ENCODE data around the gene ASB10.

Gene ASB10

GRCh38 chr7:151173386-151174245 lies 13.4 kb downstream of the ASB10 start:
- Mint-ChIP-seq H3K27ac (no peak overlapping the region), H3K27me3 (peaks cover 61 to 85% of the 10 kb centered on the region in 2 donors), H3K9me3 (peaks cover 0 to 2% of the 10 kb centered on the region in 2 donors), H3K4me1 (peaks cover 9 to 10% of the 10 kb centered on the region in 2 donors), H3K36me3 (peaks cover 3% of the 10 kb centered on the region in 2 donors), H3K4me3 (no peak overlapping the region)
- DNase-seq (no peak), ATAC-seq (replicated peaks) (no peak)

- DNase-seq = peak; percentile 60
- ATAC-seq (replicated peaks) = peak; percentile 72 to 76
- Mint-ChIP-seq H3K36me3 (peaks cover 3% of the 10 kb centered on the region in 2 donors), H3K4me3 (no peak overlapping the region), H3K27me3 (peaks cover 63 to 81% of the 10 kb centered on the region in 2 donors), H3K4me1 (peaks cover 13 to 15% of the 10 kb centered on the region in 2 donors), H3K9me3 (peaks cover 0 to 2% of the 10 kb centered on the region in 2 donors), H3K27ac (peak overlapping the region; percentile 17)
Observed at GRCh38 chr7:151172273-151173141, 14.5 kb downstream of the ASB10 start.

- ATAC-seq (replicated peaks) = no peak
- Mint-ChIP-seq H3K36me3 (peaks cover 0 to 3% of the 10 kb centered on the region in 2 donors), H3K4me3 (peak overlapping the region; percentile 24 to 75), H3K27ac (no peak overlapping the region), H3K4me1 (peaks cover 16 to 25% of the 10 kb centered on the region in 2 donors), H3K27me3 (peaks cover 43 to 64% of the 10 kb centered on the region in 2 donors), H3K9me3 (no peaks in the 10 kb centered on the region)
- DNase-seq = no peak
Observed at GRCh38 chr7:151168787-151169162, 18.3 kb downstream of the ASB10 start.

GRCh38 chr7:151168003-151168786 lies 18.9 kb downstream of the ASB10 start:
- DNase-seq (no peak), ATAC-seq (replicated peaks) (peak; percentile 78 to 79)
- Mint-ChIP-seq H3K4me3 (peak overlapping the region; percentile 24 to 75), H3K4me1 (peaks cover 16 to 25% of the 10 kb centered on the region in 2 donors), H3K36me3 (peaks cover 0 to 3% of the 10 kb centered on the region in 2 donors), H3K9me3 (no peaks in the 10 kb centered on the region), H3K27ac (no peak overlapping the region), H3K27me3 (peaks cover 37 to 60% of the 10 kb centered on the region in 2 donors)

- Mint-ChIP-seq H3K27me3 (peaks cover 29 to 52% of the 10 kb centered on the region in 2 donors), H3K9me3 (no peaks in the 10 kb centered on the region), H3K4me3 (peak within 1 kb of the TSS; percentile 58 to 75), H3K36me3 (no peaks in the 10 kb centered on the region), H3K4me1 (peaks cover 11 to 21% of the 10 kb centered on the region in 2 donors), H3K27ac (no peak within 1 kb of the TSS)
- ATAC-seq (replicated peaks) (peak; percentile 41 to 50), DNase-seq (no peak)
Observed at GRCh38 chr7:151167197-151167961, 19.7 kb downstream of the ASB10 start, which contains the start of gene GBX1. Gene GBX1, minus strand, starts transcription at chr7:151167694. Its CDS starts 146 bp downstream, at chr7:151167548.

GRCh38 chr7:151166629-151167196 lies 20.3 kb downstream of the ASB10 start:
- ATAC-seq (replicated peaks) (no peak), DNase-seq (no peak)
- Mint-ChIP-seq H3K4me3 (peak overlapping the region; percentile 58 to 71), H3K36me3 (no peaks in the 10 kb centered on the region), H3K27ac (no peak overlapping the region), H3K4me1 (peaks cover 8 to 19% of the 10 kb centered on the region in 2 donors), H3K9me3 (no peaks in the 10 kb centered on the region), H3K27me3 (peaks cover 26 to 46% of the 10 kb centered on the region in 2 donors)

GRCh38 chr7:151161757-151162156 lies 25.3 kb downstream of the ASB10 start:
- Mint-ChIP-seq H3K4me3 (no peak overlapping the region), H3K27ac (no peak overlapping the region), H3K27me3 (peaks cover 11 to 12% of the 10 kb centered on the region in 2 donors), H3K4me1 (peaks cover 3 to 5% of the 10 kb centered on the region in 2 donors), H3K36me3 (no peaks in the 10 kb centered on the region), H3K9me3 (no peaks in the 10 kb centered on the region)
- DNase-seq (no peak), ATAC-seq (replicated peaks) (no peak)

GRCh38 chr7:151157645-151158329 lies 29.3 kb downstream of the ASB10 start:
- DNase-seq = no peak
- H3K9me3 Mint-ChIP-seq = no peaks in the 10 kb centered on the region
- ATAC-seq (replicated peaks) = no peak
- no peak overlapping the region for H3K27ac Mint-ChIP-seq
- H3K4me3 Mint-ChIP-seq = no peak overlapping the region
- no peaks in the 10 kb centered on the region for H3K36me3 Mint-ChIP-seq
- H3K4me1 Mint-ChIP-seq = no peaks in the 10 kb centered on the region
- H3K27me3 Mint-ChIP-seq = peaks cover 15 to 20% of the 10 kb centered on the region in 2 donors

GRCh38 chr7:151152643-151153513 lies 34.2 kb downstream of the ASB10 start:
- Mint-ChIP-seq H3K4me1 (no peaks in the 10 kb centered on the region), H3K27me3 (peaks cover 25 to 31% of the 10 kb centered on the region in 2 donors)

GRCh38 chr7:151150388-151150787 lies 36.7 kb downstream of the ASB10 start:
- no peak overlapping the region for H3K4me3 Mint-ChIP-seq
- DNase-seq (no peak), ATAC-seq (replicated peaks) (no peak)
- no peaks in the 10 kb centered on the region for H3K9me3 Mint-ChIP-seq
- no peaks in the 10 kb centered on the region for H3K4me1 Mint-ChIP-seq
- no peaks in the 10 kb centered on the region for H3K36me3 Mint-ChIP-seq
- peaks cover 13 to 21% of the 10 kb centered on the region in 2 donors for H3K27me3 Mint-ChIP-seq
- no peak overlapping the region for H3K27ac Mint-ChIP-seq

More at GRCh38 chr7:151152643-151153513, 34.2 kb downstream of the ASB10 start:
- Mint-ChIP-seq H3K27ac (no peak overlapping the region), H3K9me3 (no peaks in the 10 kb centered on the region), H3K36me3 (no peaks in the 10 kb centered on the region), H3K4me3 (no peak overlapping the region)
- DNase-seq (no peak), ATAC-seq (replicated peaks) (no peak)

GRCh38 chr7:151148319-151149259 lies 38.5 kb downstream of the ASB10 start:
- H3K4me1 Mint-ChIP-seq = no peaks in the 10 kb centered on the region
- ATAC-seq (replicated peaks) (no peak), DNase-seq (no peak)
- H3K4me3 Mint-ChIP-seq = no peak overlapping the region
- H3K9me3 Mint-ChIP-seq = no peaks in the 10 kb centered on the region
- peaks cover 10 to 11% of the 10 kb centered on the region in 2 donors for H3K27me3 Mint-ChIP-seq
- no peak overlapping the region for H3K27ac Mint-ChIP-seq
- H3K36me3 Mint-ChIP-seq = no peaks in the 10 kb centered on the region
